A549 treated with Mapracorat at 1 μM for 4 hours (cell line): Measurements from ENCODE around the gene LCN12. TPM values are rescaled to one million over a fixed set of nuclear protein-coding genes. Genes with fewer than 3 reads are reported as not detected.

Source experiments
- total RNA-seq: library from RNA; stranded (reverse); fragments of 200-300 nt; extraction: Qiagen RNA extraction; gene quantifications from 5 replicates; pipeline ENCODE4 v1.2.3, GENCODE V29; 2022

Gene LCN12
- total RNA-seq, result 1.0 to 1.9 TPM (median 1.3 TPM) in 5 replicates

GRCh38 chr9:136951541-136952320, at the start of gene LCN12:
Gene LCN12, plus strand, starts transcription at chr9:136952273. Its CDS starts 55 bp downstream, at chr9:136952328.

GRCh38 chr9:136944519-136945332, 7.3 kb upstream of the LCN12 start, which contains the start of the genes C8G and FBXW5:
Gene C8G, plus strand, starts transcription at chr9:136945243. Its CDS starts 78 bp downstream, at chr9:136945321.
Gene FBXW5, minus strand, starts transcription at chr9:136944738. Its CDS starts 655 bp downstream, at chr9:136944083.

DNA sequence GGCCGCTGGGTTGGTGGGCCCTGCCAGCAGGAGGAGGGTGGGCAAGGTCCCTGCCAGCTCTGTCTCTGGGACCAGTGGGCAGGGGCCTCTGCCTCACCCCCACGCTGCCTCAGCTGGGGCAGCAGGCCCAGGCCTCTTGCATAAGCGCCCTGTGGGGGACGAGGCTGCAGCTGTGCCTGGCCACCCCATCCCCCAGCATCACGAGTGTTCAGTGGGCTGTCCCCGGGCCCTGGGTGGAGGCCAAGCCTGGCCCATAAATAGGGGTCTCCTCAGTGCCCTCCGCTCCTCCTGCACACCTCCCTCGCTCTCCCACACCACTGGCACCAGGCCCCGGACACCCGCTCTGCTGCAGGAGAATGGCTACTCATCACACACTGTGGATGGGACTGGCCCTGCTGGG, 25.1 kb downstream of the LCN12 start, which contains the start of gene PTGDS:
TSS of gene PTGDS (plus strand) at position 282 of the 400 bp plus-strand sequence. CDS start at position 357, 75 bp downstream.

DNA sequence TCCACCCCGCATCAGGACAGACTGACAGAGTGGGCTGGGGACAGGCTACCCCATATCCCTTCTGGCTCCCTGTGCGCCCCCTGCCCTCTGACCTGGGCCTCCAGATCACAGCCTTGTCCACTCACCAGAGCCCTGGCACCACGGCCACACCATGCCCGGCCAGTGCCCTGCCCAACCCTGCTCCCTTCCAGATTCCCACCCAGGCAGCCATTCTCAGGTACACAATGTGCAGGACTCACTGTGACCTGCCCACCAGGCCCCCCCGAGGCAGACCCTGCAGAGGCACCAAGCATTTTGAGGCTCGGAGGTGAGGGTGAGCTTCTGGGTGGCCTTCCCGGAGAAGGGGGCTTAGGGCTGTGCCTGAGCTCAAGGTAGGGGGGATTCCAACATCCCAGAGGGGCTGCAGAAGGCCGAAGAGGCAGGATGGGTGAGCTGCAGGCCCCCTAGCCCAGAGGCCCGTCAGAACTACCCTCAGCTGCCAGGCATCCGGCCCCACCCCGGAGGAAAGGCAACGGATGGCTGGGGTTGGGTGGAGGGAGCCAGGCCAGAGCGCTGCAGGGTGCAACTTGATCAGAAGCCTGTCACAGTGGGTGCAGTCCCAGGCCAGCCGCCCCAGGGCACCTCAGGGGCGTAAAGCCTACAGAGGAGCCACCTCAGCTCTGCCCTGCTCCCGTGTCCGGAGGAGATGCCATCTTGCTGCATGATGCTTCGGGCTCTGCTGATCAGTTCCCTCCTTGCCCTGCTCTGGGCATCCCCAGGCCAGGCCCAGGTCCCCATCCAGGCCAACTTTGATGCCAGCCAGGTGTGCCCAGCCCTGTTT, 30.4 kb downstream of the LCN12 start, which contains the start of gene LCNL1:
TSS of gene LCNL1 (plus strand) at position 762 of the 820 bp plus-strand sequence. CDS start 594 bp downstream, outside the sequence.

GRCh38 chr9:136991993-136992818, 40.1 kb downstream of the LCN12 start, which contains the start of gene PAXX:
Gene PAXX, plus strand, starts transcription at chr9:136992422. Its CDS starts 22 bp downstream, at chr9:136992444.

GRCh38 chr9:136996361-136997292, 44.6 kb downstream of the LCN12 start, which contains the start of gene CLIC3:
Gene CLIC3, minus strand, starts transcription at chr9:136996568. Its CDS starts 25 bp downstream, at chr9:136996543.

Other genes with a start within 250 kb of the LCN12 start
- gene DIPK1B, start 239.7 kb upstream of the LCN12 start, total RNA-seq, result 5.8 to 9.8 TPM (median 8.7 TPM) in 5 replicates
- not detected in 5 replicates for gene LCN10, start 209.3 kb upstream of the LCN12 start, total RNA-seq
- gene LCN6, start 203.7 kb upstream of the LCN12 start, total RNA-seq, result not detected in 5 replicates
- gene LCN8, start 194.0 kb upstream of the LCN12 start, total RNA-seq, result not detected in 5 replicates
- not detected in 5 replicates for gene LCN15, start 187.8 kb upstream of the LCN12 start, total RNA-seq
- gene TMEM141, start 160.9 kb upstream of the LCN12 start, total RNA-seq, result 58.1 to 77.3 TPM (median 76.6 TPM) in 5 replicates
- gene CCDC183, start 155.9 kb upstream of the LCN12 start, total RNA-seq, result 0.16 to 0.58 TPM (median 0.23 TPM) in 5 replicates
- 59.0 to 84.9 TPM (median 81.6 TPM) in 5 replicates for gene RABL6, start 144.3 kb upstream of the LCN12 start, total RNA-seq
- 3.3 to 4.7 TPM (median 4.6 TPM) in 5 replicates for gene AJM1, start 109.8 kb upstream of the LCN12 start, total RNA-seq
- 279 to 323 TPM (median 297 TPM) in 5 replicates for gene PHPT1, start 102.9 kb upstream of the LCN12 start, total RNA-seq
- 1.6 to 5.3 TPM (median 3.7 TPM) in 5 replicates for gene MAMDC4, start 99.9 kb upstream of the LCN12 start, total RNA-seq
- 435 to 512 TPM (median 456 TPM) in 5 replicates for gene EDF1, start 86.0 kb upstream of the LCN12 start, total RNA-seq
- 38.3 to 63.1 TPM (median 52.9 TPM) in 5 replicates for gene TRAF2, start 65.8 kb upstream of the LCN12 start, total RNA-seq
- 62.7 to 103 TPM (median 99.7 TPM) in 5 replicates for gene FBXW5, start 7.5 kb upstream of the LCN12 start, total RNA-seq
- 0.42 to 3.2 TPM (median 0.76 TPM) in 5 replicates for gene C8G, start 7.0 kb upstream of the LCN12 start, total RNA-seq
- 0.44 to 0.61 TPM (median 0.47 TPM) in 4 of 5 replicates, not detected in the other for gene PTGDS, start 25.2 kb downstream of the LCN12 start, total RNA-seq
- gene LCNL1, start 30.7 kb downstream of the LCN12 start, total RNA-seq, result 0.07 to 0.24 TPM (median 0.10 TPM) in 5 replicates
- gene PAXX, start 40.1 kb downstream of the LCN12 start, total RNA-seq, result 43.1 to 85.2 TPM (median 71.2 TPM) in 5 replicates
- gene CLIC3, start 44.3 kb downstream of the LCN12 start, total RNA-seq, result 2.4 to 5.5 TPM (median 4.9 TPM) in 5 replicates
- 19.0 to 29.4 TPM (median 26.7 TPM) in 5 replicates for gene ABCA2, start 76.0 kb downstream of the LCN12 start, total RNA-seq
- gene FUT7, start 79.8 kb downstream of the LCN12 start, total RNA-seq, result 0.05 to 0.07 TPM (median 0.06 TPM) in 4 of 5 replicates, not detected in the other
- 40.8 to 96.8 TPM (median 80.5 TPM) in 5 replicates for gene NPDC1, start 93.9 kb downstream of the LCN12 start, total RNA-seq
- 2.2 to 2.9 TPM (median 2.4 TPM) in 5 replicates for gene ENTPD2, start 101.8 kb downstream of the LCN12 start, total RNA-seq
- gene SAPCD2, start 118.3 kb downstream of the LCN12 start, total RNA-seq, result 13.5 to 26.0 TPM (median 23.9 TPM) in 5 replicates
- 9.3 to 16.6 TPM (median 12.2 TPM) in 5 replicates for gene UAP1L1, start 125.2 kb downstream of the LCN12 start, total RNA-seq
- 40.2 to 53.2 TPM (median 51.7 TPM) in 5 replicates for gene MAN1B1, start 134.7 kb downstream of the LCN12 start, total RNA-seq
- gene DPP7, start 162.5 kb downstream of the LCN12 start, total RNA-seq, result 66.6 to 132 TPM (median 125 TPM) in 5 replicates
- gene GRIN1, start 186.9 kb downstream of the LCN12 start, total RNA-seq, result 0.20 to 0.71 TPM (median 0.53 TPM) in 5 replicates
- 0.59 to 2.0 TPM (median 1.8 TPM) in 5 replicates for gene LRRC26, start 217.8 kb downstream of the LCN12 start, total RNA-seq
- not detected in 5 replicates for gene TMEM210, start 219.8 kb downstream of the LCN12 start, total RNA-seq
- 23.4 to 36.8 TPM (median 34.5 TPM) in 5 replicates for gene ANAPC2, start 236.3 kb downstream of the LCN12 start, total RNA-seq
- 103 to 151 TPM (median 139 TPM) in 5 replicates for gene SSNA1, start 236.4 kb downstream of the LCN12 start, total RNA-seq
- 6.0 to 10.8 TPM (median 10.2 TPM) in 5 replicates for gene TPRN, start 248.5 kb downstream of the LCN12 start, total RNA-seq